G401.6 (cell line): Measurements from ENCODE around the gene OR4D11.
"Not testable (repeated sequence)": the region's sequence is repeated elsewhere in the genome, so short reads cannot be mapped to it uniquely, and the experiment has no call there.

ENCODE experiments used
- FAIRE-seq: peaks from 2 replicates; lab custom pipeline; 2012; peaks lifted over from hg19 to GRCh38; lab: Jason Lieb, UNC

The OR4D11 gene

DNA sequence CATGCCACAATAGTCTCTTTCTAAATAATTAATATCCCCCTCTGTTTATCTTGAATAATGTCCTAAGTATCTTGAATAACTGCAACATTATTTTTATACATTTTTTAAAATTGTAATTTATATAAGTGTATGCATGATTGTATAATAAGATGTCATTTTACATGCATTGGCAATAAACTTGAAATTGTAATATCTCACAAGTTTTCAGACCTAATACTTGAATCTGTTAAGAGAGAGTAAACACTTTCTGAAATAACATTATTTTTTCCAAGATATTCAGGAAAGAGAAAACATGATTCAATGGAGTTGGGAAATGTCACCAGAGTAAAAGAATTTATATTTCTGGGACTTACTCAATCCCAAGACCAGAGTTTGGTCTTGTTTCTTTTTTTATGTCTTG is at the start of gene OR4D11:
OR4D11 (plus strand) TSS at position 301 of the 400 bp plus-strand sequence; CDS start at position 301, 0 bp downstream.
- FAIRE-seq = no peak

DNA sequence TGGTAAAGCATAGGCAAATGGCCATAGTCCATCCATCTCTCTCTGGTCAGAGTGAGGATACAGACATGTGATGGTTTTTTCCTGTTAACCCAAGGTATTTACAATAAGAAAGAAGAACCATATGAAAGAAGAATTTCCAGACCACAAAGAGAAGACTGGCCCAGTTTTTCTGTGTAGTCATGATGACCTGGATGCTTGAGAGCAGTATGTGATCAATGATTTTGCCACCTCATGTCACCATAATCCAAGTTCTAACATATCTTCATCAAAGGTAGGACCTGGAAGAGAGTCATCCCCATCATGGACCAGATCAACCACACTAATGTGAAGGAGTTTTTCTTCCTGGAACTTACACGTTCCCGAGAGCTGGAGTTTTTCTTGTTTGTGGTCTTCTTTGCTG is 46.7 kb upstream of the OR4D11 start, which contains the start of gene OR4D6:
OR4D6 (plus strand) TSS at position 301 of the 400 bp plus-strand sequence; CDS start at position 301, 0 bp downstream.
- no peak for FAIRE-seq

DNA sequence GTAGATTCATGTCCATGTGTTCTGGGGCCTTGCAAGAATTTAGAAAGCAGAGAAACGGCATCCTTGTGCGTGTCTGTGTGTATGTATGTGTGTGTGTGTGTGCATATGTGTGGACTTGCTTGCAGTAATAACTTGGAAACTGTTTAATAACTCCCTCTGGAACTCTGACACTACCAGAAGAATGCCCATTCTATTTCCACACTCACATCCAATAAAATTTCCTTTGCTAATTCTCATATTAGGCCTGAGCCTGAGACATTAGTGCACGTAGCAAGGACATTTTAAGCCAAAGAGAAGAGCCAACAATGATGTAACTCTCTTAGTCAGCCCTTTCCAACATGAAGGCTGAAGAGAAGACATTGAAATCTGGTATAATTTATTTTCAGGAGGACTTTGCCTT is 43.5 kb upstream of the OR4D11 start:
- no peak for FAIRE-seq

GRCh38 chr11:59463190-59463641 is 40.2 kb upstream of the OR4D11 start:
- FAIRE-seq = no peak

- FAIRE-seq = no peak
These were observed 30.4 kb upstream of the OR4D11 start, which contains the start of gene OR4D10 for GRCh38 chr11:59473015-59473414. Gene OR4D10, plus strand, starts transcription at chr11:59473315. Its CDS starts 4,115 bp downstream, at chr11:59477430.

DNA sequence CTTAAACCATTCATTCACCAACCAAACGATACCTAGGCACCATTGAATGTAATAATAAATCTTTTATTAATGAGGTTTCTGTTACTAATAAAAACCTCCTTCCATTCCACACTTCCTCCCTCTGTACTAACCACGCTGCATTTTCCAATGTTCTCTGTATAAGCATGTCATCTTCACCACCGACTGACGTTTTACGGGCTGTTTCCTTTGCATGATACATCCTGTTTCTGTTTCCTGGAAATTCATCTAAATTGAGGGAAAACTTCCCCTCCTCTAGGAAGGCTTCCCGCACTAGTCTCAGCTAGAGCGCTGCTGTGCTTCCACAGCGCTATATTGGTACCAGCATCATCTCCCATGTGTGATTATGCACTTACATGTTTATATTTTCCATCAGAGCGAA is 28.2 kb upstream of the OR4D11 start:
- no peak for FAIRE-seq

DNA sequence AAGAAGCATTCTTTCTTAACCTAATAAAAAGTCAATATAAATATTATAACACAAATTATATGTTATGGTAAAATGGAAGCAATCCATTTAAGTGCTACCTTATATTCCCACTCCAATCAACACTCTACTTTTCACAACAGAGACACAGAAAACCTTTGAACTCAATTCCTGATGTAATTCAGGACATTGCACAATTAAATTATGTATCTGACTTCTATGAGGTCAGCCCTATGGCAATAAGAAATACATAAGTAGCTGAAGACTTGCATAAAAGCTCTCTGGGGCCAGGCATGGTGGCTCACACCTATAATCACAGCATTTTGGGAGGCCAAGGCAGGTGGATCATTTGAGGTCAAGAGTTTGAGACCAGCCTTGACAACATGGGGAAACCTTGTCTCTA is 23.5 kb upstream of the OR4D11 start:
- FAIRE-seq = no peak

DNA sequence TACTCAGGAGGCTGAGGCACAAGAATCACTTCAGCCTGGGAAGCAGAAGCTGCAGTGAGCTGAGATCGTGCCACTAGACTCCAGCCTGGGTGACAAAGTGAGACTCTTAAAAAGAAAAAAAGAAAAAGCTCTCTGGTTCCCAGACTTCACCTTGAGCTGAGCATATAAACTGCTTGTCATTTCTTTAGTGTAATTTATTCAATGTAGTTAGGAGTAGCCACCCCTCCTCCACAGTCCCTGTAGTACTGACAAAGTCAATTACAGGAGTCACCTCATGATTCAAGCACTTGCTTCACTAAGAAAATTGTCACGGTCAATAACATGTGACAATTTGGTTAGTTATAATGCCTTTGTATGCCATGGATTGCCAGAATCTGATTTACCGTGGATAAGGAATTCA is 23.0 kb upstream of the OR4D11 start:
- no peak for FAIRE-seq

DNA sequence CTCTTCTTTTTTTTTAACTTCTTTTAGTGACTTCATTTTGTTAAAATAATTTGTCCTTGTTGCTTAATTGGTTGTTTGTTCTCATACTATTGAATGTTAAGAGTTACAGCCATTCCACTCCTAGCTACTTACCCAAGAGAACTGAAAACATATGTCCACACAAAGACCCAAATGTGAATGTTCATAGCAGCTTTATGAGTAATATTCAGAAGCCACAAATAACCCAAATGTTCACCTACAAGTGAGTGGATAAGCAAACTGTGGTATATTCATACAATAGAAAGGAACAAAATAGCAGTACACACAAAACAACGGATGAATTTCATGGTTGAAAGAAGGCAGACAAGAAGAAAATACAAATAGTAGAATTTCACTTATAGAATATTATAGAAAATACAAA is 1.4 kb upstream of the OR4D11 start:
- FAIRE-seq = no peak

DNA sequence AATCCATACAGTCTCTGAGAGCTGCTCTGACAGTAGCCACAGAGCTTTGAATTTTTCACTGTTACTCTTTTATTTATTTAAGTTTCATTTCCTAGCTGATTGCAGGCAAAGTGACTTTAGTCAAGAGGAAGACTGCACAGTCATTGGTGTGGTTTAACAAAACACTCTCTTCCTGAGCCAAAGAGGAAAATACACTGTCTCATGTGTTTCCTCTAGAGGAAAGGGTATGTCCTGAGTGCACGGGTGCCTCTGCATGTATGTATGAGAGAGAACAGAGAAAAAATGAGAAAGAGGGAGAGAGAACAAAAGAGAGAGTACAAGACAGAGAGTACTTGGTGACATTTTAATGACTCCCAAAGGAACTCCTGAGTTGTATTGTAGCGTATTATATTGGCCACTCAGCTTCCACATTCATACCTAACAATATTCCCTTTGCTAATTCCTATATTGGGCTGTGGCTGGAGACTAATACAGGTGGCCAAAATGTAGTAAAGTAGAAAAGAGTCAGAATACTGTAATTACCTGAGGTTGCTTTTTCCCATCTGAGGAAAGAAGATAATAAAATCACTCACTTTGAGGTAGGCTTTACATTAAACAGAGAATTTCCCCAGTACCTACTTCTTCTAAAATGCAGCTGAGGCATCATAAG is 7.7 kb downstream of the OR4D11 start, which contains the start of gene OR4D9:
OR4D9 (plus strand) TSS at position 599 of the 649 bp plus-strand sequence. CDS start 3,374 bp downstream, outside the sequence.
- no peak for FAIRE-seq

GRCh38 chr11:59511675-59512074 is 8.3 kb downstream of the OR4D11 start:
- FAIRE-seq = no peak

DNA sequence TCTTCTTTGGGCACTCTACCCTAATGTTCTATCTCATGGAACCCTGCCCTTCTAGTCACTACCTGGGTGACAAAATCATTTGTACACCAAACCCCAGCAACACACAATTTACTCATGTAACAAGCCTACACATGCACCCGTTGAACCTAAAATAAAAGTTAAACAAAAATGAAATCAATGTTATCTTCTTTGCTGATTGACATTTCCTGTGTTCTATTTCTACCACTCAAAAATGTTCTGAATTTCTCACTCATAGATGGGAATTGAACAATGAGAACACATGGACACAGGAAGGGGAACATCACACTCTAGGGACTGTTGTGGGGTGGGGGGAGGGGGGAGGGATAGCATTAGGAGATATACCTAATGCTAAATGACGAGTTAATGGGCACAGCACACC is 16.8 kb downstream of the OR4D11 start:
- FAIRE-seq = not testable (repeated sequence)

DNA sequence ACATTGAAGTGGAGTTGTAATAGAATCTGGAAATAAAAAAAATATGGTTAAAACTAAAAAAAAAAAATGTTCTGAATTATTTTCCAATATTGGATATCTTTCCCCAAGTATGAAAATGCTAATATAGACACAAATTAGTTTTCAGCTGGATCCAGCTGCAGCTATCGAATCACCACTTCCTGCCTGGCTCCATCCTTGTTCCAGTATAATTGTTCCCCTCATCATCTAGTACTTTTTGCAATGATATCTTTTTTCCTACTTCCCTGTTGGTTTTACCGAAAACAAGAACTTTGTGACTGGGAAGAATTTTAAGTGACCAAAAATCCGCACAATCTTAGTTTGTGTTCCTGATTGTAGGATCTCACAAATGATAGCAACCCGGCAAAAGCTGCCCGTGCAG is 17.4 kb downstream of the OR4D11 start:
- FAIRE-seq = no peak

- no peak for FAIRE-seq
These were observed 20.2 kb downstream of the OR4D11 start for GRCh38 chr11:59523541-59523940.

DNA sequence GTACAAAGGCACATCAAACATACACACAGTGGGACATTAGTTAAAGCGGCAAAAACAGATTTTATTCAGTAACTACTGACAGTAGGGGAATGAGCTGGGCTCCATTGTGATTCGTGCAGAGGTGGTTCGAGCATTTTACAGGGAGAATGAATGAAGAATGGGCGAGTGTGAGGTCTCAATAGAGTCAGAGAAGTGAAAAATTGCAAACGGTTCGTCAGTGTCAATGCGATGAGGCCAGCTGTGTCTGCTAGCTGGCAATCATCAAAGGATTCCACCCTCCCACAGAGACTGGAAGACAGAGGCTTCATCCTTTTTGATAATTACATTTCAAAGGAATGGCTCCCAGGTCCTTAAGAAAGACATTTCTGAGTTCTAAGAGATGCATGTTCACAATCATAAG is 25.3 kb downstream of the OR4D11 start:
- no peak for FAIRE-seq

GRCh38 chr11:59532620-59533019 is 29.2 kb downstream of the OR4D11 start:
- no peak for FAIRE-seq

- no peak for FAIRE-seq
These were observed 31.3 kb downstream of the OR4D11 start for GRCh38 chr11:59534676-59535075.

DNA sequence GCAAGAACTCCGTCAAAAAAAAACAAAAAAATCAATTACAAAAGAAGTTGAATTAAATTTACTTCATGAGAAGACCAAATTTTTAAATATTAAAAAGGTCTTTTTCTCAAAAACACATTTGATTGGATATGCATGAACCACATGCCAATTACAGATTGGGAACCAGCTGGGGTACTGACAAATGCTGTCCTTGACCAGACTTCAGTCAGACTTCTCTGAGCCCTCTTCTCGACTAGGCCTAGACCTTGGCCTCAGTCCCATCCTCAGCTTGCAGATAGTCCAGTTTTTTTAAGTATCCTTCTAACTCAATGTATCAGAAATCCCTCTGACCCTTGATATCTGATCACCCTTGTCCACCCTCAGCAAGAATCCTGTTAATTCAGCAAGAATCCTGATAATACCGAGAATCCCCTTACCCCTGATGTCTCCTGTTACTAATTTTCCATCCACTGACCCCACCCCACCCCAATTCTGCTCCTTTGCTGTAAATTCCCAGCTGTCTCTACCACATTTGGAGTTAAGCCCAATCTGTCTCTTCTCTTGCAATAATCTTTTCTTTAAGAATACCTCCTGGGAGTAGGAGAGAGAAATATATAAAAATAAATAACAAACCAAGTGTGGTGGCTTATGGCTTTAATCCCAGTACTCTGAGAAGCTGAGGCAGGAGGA is 38.9 kb downstream of the OR4D11 start:
- no peak for FAIRE-seq

DNA sequence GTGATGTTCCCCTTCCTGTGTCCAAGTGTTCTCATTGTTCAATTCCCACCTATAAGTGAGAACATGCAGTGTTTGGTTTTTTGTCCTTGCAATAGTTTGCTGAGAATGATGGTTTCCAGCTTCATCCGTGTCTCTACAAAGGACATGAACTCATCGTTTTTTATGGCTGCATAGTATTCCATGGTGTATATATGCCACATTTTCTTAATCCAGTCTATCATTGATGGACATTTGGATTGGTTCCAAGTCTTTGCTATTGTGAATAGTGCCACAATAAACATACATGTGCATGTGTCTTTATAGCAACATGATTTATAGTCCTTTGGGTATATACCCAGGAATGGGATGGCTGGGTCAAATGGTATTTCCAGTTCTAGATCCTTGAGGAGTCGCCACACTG is 40.3 kb downstream of the OR4D11 start:
- FAIRE-seq = not testable (repeated sequence)

DNA sequence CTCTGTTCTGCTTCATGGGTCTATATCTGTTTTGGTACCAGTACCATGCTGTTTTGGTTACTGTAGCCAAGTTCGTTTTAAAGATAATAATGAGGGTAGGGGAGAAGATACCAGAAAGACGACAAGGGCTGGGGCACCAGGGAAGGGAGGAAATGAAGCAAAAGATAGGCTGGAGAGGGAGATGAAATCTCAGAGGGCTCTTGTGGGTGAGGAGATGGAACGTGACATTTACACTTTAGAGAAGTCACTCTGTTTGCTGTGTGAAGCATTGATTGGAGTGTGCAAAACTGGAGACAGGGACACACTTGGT is 41.4 kb downstream of the OR4D11 start:
- FAIRE-seq = no peak

- FAIRE-seq = no peak
These were observed 42.0 kb downstream of the OR4D11 start for GRCh38 chr11:59545179-59546020.

GRCh38 chr11:59547605-59548308 is 44.4 kb downstream of the OR4D11 start:
- not testable (repeated sequence) for FAIRE-seq
